Nephron (organoid): ENCODE measurements around the gene TOR2A.
"Not testable (repeated sequence)": the region's sequence is repeated elsewhere in the genome, so short reads cannot be mapped to it uniquely, and the experiment has no call there.

Experiments used
- H3K27ac Mint-ChIP-seq, 3 experiments: 2 replicates each; pipeline ENCODE4 v1.8.0; 2020; ENCODE audit warnings: mixed read lengths in 3 of 3, mild to moderate bottlenecking in 2 of 3, moderate library complexity in 1 of 3
- H3K27me3 Mint-ChIP-seq: 2 replicates; pipeline ENCODE4 v1.8.0; 2021; ENCODE audit warnings: low read depth, mild to moderate bottlenecking, moderate library complexity, mixed read lengths
- H3K36me3 Mint-ChIP-seq: 2 replicates; pipeline ENCODE4 v1.8.0; 2020; ENCODE audit warnings: low read depth, mixed read lengths
- H3K4me1 Mint-ChIP-seq: 2 replicates; pipeline ENCODE4 v1.8.0; 2020; ENCODE audit warnings: mixed read lengths
- H3K4me3 Mint-ChIP-seq, 3 experiments: 2 replicates each; pipeline ENCODE4 v1.8.0; 2020; ENCODE audit warnings: mild to moderate bottlenecking in 3 of 3, mixed read lengths in 3 of 3, moderate library complexity in 2 of 3
- H3K9me3 Mint-ChIP-seq: 2 replicates; pipeline ENCODE4 v1.8.0; 2020; ENCODE audit warnings: mixed read lengths
- TF ChIP-seq, protein P1 (sequence below), 3 experiments: fragments of 200-600 bp; sonication (generic); IDR thresholded peaks; one replicate each; pipeline ENCODE4 v1.5.0; 2021; ENCODE audit warnings: antibody characterized with exemption in 3 of 3; ENCODE audit not compliant: unreplicated experiment in 3 of 3

TOR2A gene

DNA sequence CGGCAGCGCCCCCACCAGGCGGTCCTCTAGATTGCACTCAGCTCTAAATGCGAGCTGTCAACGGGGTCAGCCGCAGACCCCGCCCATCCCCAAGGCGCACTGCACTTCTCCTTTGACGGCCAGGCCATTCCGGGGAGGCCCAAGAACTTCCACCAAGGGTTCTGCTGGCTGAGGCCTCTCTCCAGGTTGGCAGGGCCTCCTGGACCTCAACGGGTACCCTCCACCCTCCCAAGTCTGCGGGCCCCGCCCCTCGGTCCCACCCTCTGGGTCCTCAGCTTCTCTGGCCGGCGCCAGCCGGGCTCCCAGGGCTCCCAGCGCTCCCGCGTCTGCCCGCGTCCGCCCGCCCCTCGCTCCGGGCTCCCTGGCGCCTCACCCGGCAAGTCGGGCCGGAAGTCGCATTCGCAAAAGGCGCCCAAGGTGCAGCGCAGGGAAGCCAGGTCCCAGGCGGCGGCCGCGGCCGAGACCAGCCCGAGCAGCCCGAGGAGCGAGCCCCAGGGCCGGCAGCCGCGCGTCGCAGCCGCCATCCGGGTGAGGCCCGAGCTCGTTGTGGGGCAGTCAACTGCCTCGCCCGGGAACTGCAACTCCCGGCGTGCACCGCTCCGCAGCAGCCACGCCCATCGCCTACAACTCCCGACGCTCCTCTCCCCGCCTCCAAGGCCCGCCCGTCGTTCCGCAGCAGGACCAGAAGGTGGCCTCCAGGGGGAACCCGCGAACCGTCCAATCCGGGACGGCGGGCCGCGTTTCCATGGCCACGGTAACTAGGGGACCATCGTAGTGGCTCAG is at the start of gene TOR2A:
TOR2A (minus strand) TSS at position 548 of the 783 bp plus-strand sequence; CDS start at position 524, 24 bp downstream.
- Mint-ChIP-seq H3K27me3 (peaks cover 3% of the 10 kb centered on the region), H3K4me1 (no peaks in the 10 kb centered on the region), H3K9me3 (no peaks in the 10 kb centered on the region), H3K27ac (peak within 1 kb of the TSS; percentile 64 to 88 (median 75)), H3K36me3 (peaks cover 6% of the 10 kb centered on the region), H3K4me3 (peak within 1 kb of the TSS; percentile 87 to 94 (median 88))
- TF ChIP-seq, protein P1, sequence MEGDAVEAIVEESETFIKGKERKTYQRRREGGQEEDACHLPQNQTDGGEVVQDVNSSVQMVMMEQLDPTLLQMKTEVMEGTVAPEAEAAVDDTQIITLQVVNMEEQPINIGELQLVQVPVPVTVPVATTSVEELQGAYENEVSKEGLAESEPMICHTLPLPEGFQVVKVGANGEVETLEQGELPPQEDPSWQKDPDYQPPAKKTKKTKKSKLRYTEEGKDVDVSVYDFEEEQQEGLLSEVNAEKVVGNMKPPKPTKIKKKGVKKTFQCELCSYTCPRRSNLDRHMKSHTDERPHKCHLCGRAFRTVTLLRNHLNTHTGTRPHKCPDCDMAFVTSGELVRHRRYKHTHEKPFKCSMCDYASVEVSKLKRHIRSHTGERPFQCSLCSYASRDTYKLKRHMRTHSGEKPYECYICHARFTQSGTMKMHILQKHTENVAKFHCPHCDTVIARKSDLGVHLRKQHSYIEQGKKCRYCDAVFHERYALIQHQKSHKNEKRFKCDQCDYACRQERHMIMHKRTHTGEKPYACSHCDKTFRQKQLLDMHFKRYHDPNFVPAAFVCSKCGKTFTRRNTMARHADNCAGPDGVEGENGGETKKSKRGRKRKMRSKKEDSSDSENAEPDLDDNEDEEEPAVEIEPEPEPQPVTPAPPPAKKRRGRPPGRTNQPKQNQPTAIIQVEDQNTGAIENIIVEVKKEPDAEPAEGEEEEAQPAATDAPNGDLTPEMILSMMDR (IDR thresholded peaks at IDR 0.05; ENCODE audit: unreplicated experiment in 3 of 3), result peak; percentile 92 to 94 (median 93)

DNA sequence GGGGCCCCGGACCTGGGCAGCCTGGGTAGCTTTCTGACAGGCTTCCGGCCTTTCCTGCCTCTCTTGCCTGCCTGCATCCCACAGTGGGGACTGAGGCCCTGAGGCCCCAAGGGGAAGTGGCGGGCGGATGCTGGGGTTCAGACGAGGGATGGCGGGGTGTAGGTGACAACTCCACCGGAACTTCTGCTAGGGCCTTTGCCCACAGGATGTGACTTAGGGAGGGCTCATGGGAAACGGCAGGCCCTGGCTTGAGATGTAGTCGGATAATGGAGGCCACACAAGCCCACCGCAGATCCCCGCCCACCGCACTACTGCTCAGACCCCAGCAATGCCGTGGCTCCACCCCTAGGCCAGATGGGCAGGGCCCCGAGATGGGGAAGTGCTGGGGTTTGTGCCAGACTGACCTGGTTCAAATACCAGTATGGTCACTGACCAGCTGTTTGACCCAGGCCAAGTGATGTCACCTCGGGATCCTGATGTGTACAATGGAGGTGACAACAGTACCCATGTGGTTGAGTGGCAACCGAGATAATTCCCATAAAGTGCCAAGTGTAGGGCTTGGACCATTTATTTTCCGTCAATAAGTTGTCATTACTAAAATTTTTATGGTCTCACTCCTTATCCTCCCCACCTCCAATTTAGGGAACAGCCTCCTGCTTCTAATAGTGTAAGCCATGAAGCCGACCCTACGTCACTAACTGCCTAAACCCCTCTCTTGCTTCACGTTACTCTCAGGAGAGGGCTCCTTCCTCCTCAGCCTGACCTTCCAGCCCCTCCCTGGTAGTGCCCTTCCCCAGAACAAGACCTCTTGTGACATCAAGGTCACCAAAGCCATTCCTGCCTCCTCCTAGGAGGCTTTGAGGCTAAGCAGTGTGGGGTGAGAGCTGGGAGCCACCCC is 48.3 kb upstream of the TOR2A start:
- Mint-ChIP-seq H3K4me1 (peaks cover 11% of the 10 kb centered on the region), H3K27me3 (no peaks in the 10 kb centered on the region), H3K4me3 (peak overlapping the region; percentile 58 to 82 (median 80)), H3K27ac (peak overlapping the region in 2 of 3 experiments; percentile 49 to 87), H3K36me3 (peaks cover 14% of the 10 kb centered on the region), H3K9me3 (no peaks in the 10 kb centered on the region)
- TF ChIP-seq, protein P1 (IDR thresholded peaks at IDR 0.05; ENCODE audit: unreplicated experiment in 3 of 3), result no peak

DNA sequence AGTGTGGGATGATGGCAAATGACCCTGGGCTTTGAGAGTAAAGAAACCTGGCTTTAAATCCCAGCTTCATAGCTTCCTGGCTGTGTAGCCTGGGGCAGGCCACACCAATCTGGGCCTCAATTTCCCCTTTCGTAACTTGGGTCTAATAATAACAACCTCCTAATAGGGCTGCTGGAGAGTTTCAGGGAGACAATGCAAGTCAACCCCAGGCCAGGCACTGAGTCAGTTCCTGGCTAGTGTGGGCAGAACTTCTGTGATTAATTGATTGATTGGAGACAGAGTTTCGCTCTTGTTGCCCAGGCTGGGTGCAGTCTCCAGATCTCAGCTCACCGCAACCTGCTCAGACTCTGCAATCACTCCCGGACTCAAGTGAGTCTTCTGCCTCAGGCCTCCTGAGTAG is 46.7 kb upstream of the TOR2A start:
- Mint-ChIP-seq H3K27me3 (no peaks in the 10 kb centered on the region), H3K4me1 (peaks cover 12% of the 10 kb centered on the region), H3K36me3 (peaks cover 5% of the 10 kb centered on the region), H3K4me3 (peak overlapping the region in 1 of 3 experiments; percentile 53), H3K27ac (no peak overlapping the region), H3K9me3 (no peaks in the 10 kb centered on the region)
- TF ChIP-seq, protein P1 (IDR thresholded peaks at IDR 0.05; ENCODE audit: unreplicated experiment in 3 of 3), result no peak

DNA sequence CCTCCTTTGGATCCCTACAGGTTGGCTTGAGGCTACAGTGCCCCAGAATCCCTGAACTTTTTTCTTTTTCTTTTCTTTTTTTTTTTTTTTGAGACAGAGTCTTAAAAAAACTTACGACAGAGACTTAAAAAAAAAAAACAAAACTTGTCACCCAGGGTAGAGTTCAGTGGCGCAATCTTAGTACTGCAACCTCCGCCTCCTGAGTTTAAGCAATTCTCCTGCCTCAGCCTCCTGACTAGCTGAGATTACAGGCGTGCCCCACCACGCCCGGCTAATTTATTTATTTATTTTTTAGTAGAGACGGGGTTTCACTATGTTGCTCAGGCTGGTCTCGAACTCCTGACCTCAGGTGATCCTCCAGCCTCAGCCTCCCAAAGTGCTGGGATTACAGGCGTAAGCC is 45.8 kb upstream of the TOR2A start:
- H3K27ac Mint-ChIP-seq, H3K27me3 Mint-ChIP-seq, H3K36me3 Mint-ChIP-seq, H3K4me3 Mint-ChIP-seq, H3K9me3 Mint-ChIP-seq: not testable (repeated sequence)
- peaks cover 12% of the 10 kb centered on the region for H3K4me1 Mint-ChIP-seq

DNA sequence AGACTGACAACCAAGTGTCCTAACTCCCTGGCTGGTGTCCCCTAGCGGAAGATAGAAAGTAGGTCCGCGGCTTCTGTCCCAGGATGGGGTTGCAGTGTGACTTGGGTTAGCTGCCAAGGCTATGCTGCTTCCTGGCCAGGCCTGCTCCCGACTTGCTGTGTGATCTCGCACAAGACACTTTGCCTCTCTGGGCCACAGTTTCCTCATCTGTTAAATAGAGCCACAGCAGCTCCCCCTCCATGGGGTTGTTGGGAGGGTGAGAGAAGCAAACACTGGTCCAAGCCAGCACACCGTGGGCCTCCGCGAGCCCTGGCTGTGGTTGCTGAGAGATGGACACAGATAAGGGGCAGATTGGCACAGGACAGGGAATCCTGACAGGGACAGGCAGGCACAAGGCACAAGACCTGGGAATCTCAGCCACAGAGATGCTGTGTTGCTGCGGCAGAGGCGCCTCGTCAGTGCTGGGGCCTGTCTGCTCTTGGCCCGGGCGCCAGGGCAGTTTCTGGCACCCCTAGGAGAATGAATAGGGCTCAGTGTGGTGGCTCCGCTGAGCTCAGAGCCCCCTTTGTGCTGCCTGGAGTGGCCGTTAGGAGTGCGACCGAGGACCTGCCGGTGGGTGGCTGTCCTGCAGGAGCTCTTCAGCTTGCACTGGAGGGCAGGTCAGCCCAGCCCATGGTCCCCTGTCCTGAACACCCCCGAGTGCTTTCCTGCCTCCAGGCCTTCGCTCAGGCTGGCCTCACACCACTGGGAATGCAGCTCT is 45.2 kb upstream of the TOR2A start:
- Mint-ChIP-seq H3K27me3 (no peaks in the 10 kb centered on the region), H3K9me3 (no peaks in the 10 kb centered on the region), H3K36me3 (no peaks in the 10 kb centered on the region), H3K4me1 (peaks cover 12% of the 10 kb centered on the region), H3K27ac (peak overlapping the region in 1 of 3 experiments; percentile 37), H3K4me3 (no peak overlapping the region)
- TF ChIP-seq, protein P1 (IDR thresholded peaks at IDR 0.05; ENCODE audit: unreplicated experiment in 3 of 3), result no peak
